Measurements from ENCODE around the gene REV3L.
A peak's percentile ranks its signal among the peaks of the same experiment; 100 is the strongest.

Gene REV3L

DNA sequence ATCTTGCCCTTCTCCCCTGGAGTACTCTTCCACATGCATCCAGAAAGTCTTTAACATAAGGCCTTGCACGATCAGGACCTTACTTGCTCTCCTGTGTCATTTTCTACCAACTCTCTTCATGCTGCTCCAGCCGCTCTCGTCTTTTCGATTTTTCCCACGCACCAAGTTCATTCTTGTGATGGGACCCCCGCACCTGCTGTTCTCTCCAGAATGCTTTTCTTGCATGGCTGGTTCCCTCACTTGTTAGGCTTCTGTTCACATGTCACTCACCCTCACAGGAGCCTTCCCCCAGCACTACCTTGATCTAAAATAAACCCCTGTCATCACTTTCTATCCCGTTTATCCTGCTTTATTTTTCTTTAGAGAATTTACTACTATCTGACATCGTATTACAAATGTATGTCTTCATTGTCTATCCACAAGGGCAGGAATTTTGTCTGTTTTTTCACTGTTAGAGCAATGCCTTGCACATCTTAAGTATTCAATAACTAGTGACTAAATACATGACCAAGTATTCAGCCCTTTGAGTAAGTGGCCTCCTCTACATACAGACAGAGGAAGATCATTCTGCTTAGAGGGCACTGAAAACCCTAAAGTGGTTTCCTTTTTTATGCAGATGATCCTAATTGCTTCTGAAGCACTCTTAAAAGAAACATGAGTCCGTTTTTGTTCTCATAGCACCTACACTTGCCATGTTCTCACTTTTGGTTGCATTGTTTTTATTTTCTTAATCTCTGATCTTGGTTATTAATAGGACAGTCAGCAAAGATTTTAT is 228.8 kb downstream of the REV3L start:
- TF ChIP-seq, protein P1, sequence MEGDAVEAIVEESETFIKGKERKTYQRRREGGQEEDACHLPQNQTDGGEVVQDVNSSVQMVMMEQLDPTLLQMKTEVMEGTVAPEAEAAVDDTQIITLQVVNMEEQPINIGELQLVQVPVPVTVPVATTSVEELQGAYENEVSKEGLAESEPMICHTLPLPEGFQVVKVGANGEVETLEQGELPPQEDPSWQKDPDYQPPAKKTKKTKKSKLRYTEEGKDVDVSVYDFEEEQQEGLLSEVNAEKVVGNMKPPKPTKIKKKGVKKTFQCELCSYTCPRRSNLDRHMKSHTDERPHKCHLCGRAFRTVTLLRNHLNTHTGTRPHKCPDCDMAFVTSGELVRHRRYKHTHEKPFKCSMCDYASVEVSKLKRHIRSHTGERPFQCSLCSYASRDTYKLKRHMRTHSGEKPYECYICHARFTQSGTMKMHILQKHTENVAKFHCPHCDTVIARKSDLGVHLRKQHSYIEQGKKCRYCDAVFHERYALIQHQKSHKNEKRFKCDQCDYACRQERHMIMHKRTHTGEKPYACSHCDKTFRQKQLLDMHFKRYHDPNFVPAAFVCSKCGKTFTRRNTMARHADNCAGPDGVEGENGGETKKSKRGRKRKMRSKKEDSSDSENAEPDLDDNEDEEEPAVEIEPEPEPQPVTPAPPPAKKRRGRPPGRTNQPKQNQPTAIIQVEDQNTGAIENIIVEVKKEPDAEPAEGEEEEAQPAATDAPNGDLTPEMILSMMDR (IDR thresholded peaks at IDR 0.05; ENCODE audit: insufficient read depth, low read length), result no peak
- no peak for TF ChIP-seq GABPA (IDR thresholded peaks at IDR 0.05; ENCODE audit: low read depth)
- TF ChIP-seq SPI1 (IDR thresholded peaks at IDR 0.05; ENCODE audit: borderline replicate concordance, low read depth), result no peak
- TF ChIP-seq POLR2AphosphoS5 (IDR thresholded peaks at IDR 0.05; ENCODE audit: low read depth), result no peak
- TF ChIP-seq REST (IDR thresholded peaks at IDR 0.05; ENCODE audit: insufficient replicate concordance, low read depth), result no peak
- no peak overlapping the region for H3K27ac ChIP-seq (replicated peaks)
- no peak overlapping the region for H3K4me3 ChIP-seq (replicated peaks; ENCODE audit: insufficient read depth, low read length)
- DNase-seq (ENCODE audit: low read depth in 1 of 2, low spot score in 1 of 2), result no peak
- H3K27me3 ChIP-seq (ENCODE audit: insufficient read depth, poor library complexity, severe bottlenecking), result no peaks in the 10 kb centered on the region

GRCh38 chr6:111252726-111253125 is 230.3 kb downstream of the REV3L start:
- H3K27me3 ChIP-seq (ENCODE audit: insufficient read depth, poor library complexity, severe bottlenecking), result no peaks in the 10 kb centered on the region
- H3K4me3 ChIP-seq (replicated peaks; ENCODE audit: insufficient read depth, low read length), result no peak overlapping the region
- TF ChIP-seq SPI1 (IDR thresholded peaks at IDR 0.05; ENCODE audit: borderline replicate concordance, low read depth) (no peak), GABPA (IDR thresholded peaks at IDR 0.05; ENCODE audit: low read depth) (no peak), POLR2AphosphoS5 (IDR thresholded peaks at IDR 0.05; ENCODE audit: low read depth) (no peak), REST (IDR thresholded peaks at IDR 0.05; ENCODE audit: insufficient replicate concordance, low read depth) (no peak)
- TF ChIP-seq, protein P1 (IDR thresholded peaks at IDR 0.05; ENCODE audit: insufficient read depth, low read length), result no peak
- DNase-seq (ENCODE audit: low read depth in 1 of 2, low spot score in 1 of 2), result no peak
- H3K27ac ChIP-seq (replicated peaks), result no peak overlapping the region

DNA sequence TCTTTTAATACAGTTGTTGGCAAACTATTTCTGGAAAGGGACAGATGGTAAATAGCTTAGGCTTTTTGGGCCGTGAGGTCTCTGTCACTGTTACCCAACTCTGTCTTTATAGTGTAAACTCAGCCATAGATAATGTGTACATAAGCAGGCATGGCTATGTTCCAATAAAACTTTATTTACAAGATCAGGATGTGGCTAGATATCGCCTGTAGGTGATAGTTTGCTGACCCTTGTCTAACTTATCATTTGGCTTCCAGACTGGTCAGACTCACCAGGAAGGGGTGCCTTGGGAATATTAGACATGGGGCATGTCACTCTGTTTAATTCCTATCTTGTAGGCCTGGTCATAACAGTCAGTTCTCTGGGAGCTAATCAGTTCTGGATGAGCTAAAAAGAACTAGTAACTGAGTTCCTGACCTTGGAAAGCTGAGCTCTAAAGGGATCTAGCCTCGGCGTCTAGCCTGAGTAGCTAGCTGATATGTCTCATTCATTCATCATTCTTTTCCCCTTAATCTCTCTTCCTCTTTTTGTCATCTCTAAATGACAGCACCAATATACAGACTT is 232.1 kb downstream of the REV3L start:
- TF ChIP-seq, protein P1 (IDR thresholded peaks at IDR 0.05; ENCODE audit: insufficient read depth, low read length), result no peak
- peak; percentile 49 for TF ChIP-seq SPI1 (IDR thresholded peaks at IDR 0.05; ENCODE audit: borderline replicate concordance, low read depth)
- H3K27me3 ChIP-seq (ENCODE audit: insufficient read depth, poor library complexity, severe bottlenecking), result no peaks in the 10 kb centered on the region
- no peak overlapping the region for H3K4me3 ChIP-seq (replicated peaks; ENCODE audit: insufficient read depth, low read length)
- H3K27ac ChIP-seq (replicated peaks), result no peak overlapping the region
- DNase-seq (ENCODE audit: low read depth in 1 of 2, low spot score in 1 of 2), result no peak

All from HL-60 (cell line).